Osteocyte (in vitro differentiated cells): ENCODE results near the gene CEP170B. TPM values are rescaled to one million over a fixed set of nuclear protein-coding genes. Genes with fewer than 3 reads are reported as not detected.
"Not testable (repeated sequence)": the region's sequence is repeated elsewhere in the genome, so short reads cannot be mapped to it uniquely, and the experiment has no call there.

Experiments used
- DNase-seq: peaks from one replicate; pipeline ENCODE4 v3.0.0; 2021; ENCODE audit warnings: mixed read lengths; ENCODE audit not compliant: unreplicated experiment; ENCODE audit errors: extremely low spot score
- H3K27ac Mint-ChIP-seq: one replicate; pipeline ENCODE4 v1.8.0; 2021; ENCODE audit warnings: mild to moderate bottlenecking, mixed read lengths; ENCODE audit not compliant: unreplicated experiment
- H3K27me3 Mint-ChIP-seq: one replicate; pipeline ENCODE4 v1.8.0; 2021; ENCODE audit warnings: mixed read lengths; ENCODE audit not compliant: unreplicated experiment
- H3K36me3 Mint-ChIP-seq: one replicate; pipeline ENCODE4 v1.8.0; 2021; ENCODE audit warnings: mixed read lengths; ENCODE audit not compliant: unreplicated experiment
- H3K4me1 Mint-ChIP-seq: one replicate; pipeline ENCODE4 v1.8.0; 2021; ENCODE audit warnings: mixed read lengths; ENCODE audit not compliant: unreplicated experiment
- H3K4me3 Mint-ChIP-seq: one replicate; pipeline ENCODE4 v1.8.0; 2021; ENCODE audit warnings: mild to moderate bottlenecking, moderate library complexity, mixed read lengths; ENCODE audit not compliant: unreplicated experiment
- H3K9me3 Mint-ChIP-seq: one replicate; pipeline ENCODE4 v1.8.0; 2021; ENCODE audit warnings: mixed read lengths; ENCODE audit not compliant: unreplicated experiment
- total RNA-seq: library from RNA; stranded (reverse); gene quantifications from 2 replicates; pipeline ENCODE4 v1.2.1, GENCODE V29; 2021
- TF ChIP-seq, protein P1 (sequence below): fragments of 200-600 bp; sonication (generic); IDR thresholded peaks from 2 replicates; pipeline ENCODE4 v1.5.0; 2021; ENCODE audit warnings: antibody characterized with exemption, mild to moderate bottlenecking, moderate library complexity

Gene CEP170B
- total RNA-seq, 1 donor from 2014 or later: 26.4 TPM

DNA sequence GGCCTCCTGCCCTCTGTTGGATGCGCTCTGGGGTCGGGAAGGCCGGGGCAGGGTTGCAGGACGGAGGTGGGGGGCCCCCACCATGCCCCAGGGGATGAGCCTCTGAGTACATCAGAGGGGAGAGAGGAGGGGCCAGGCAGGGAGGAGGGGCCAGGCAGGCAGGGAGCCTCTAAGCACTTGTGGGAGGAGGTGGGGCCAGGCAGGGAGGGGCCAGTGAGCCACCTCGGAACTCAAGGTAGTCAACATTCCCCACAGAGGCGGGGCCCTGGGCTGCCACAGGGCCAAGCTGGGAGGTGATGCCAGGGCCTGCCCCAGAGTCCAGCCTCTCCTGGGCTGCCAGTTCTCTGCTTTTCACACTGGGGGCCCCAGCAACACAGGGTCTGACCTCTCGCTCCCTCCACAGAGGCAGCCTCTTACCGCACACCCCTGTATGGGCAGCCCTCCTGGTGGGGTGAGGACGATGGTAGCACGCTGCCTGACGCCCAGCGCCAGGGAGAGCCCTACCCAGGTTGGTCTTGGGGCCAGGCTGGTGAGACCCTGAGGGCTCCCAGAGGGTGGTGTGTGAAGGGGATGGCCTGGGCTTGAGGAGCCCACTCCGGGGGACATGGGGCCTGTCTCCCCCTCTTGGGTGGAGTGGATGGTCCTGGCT is 17.4 kb downstream of the CEP170B start:
- no peak for DNase-seq
- peaks cover 3% of the 10 kb centered on the region for H3K4me1 Mint-ChIP-seq
- no peak overlapping the region for H3K27ac Mint-ChIP-seq
- no peak overlapping the region for H3K4me3 Mint-ChIP-seq
- H3K9me3 Mint-ChIP-seq: no peaks in the 10 kb centered on the region
- TF ChIP-seq, protein P1, sequence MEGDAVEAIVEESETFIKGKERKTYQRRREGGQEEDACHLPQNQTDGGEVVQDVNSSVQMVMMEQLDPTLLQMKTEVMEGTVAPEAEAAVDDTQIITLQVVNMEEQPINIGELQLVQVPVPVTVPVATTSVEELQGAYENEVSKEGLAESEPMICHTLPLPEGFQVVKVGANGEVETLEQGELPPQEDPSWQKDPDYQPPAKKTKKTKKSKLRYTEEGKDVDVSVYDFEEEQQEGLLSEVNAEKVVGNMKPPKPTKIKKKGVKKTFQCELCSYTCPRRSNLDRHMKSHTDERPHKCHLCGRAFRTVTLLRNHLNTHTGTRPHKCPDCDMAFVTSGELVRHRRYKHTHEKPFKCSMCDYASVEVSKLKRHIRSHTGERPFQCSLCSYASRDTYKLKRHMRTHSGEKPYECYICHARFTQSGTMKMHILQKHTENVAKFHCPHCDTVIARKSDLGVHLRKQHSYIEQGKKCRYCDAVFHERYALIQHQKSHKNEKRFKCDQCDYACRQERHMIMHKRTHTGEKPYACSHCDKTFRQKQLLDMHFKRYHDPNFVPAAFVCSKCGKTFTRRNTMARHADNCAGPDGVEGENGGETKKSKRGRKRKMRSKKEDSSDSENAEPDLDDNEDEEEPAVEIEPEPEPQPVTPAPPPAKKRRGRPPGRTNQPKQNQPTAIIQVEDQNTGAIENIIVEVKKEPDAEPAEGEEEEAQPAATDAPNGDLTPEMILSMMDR: no peak
- H3K27me3 Mint-ChIP-seq: no peaks in the 10 kb centered on the region
- peaks cover 4% of the 10 kb centered on the region for H3K36me3 Mint-ChIP-seq

DNA sequence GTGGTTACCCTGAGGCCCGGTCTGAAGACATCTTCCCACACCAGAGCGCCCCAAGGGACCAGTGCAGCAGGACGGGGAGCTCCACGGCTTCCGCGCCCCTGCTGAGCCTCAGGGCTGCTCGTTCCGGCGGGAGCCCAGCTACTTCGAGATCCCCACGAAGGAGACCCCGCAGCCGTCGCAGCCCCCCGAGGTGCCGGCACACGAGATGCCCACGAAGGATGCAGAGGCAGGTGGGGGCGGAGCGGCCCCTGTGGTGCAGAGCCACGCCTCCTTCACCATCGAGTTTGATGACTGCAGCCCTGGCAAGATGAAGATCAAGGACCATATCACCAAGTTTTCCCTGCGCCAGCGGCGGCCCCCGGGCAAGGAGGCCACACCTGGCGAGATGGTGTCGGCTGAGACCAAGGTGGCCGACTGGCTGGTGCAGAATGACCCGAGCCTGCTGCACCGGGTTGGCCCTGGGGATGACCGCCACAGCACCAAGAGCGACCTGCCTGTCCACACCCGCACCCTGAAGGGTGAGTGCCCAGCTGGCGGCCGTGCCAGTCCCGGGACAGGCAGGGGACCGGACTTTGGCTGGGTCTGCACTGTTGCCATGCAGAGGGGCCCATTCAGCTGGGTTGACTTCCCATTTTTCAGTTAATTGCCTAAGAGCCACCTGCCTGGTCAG is 18.1 kb downstream of the CEP170B start:
- peaks cover 3% of the 10 kb centered on the region for H3K4me1 Mint-ChIP-seq

DNA sequence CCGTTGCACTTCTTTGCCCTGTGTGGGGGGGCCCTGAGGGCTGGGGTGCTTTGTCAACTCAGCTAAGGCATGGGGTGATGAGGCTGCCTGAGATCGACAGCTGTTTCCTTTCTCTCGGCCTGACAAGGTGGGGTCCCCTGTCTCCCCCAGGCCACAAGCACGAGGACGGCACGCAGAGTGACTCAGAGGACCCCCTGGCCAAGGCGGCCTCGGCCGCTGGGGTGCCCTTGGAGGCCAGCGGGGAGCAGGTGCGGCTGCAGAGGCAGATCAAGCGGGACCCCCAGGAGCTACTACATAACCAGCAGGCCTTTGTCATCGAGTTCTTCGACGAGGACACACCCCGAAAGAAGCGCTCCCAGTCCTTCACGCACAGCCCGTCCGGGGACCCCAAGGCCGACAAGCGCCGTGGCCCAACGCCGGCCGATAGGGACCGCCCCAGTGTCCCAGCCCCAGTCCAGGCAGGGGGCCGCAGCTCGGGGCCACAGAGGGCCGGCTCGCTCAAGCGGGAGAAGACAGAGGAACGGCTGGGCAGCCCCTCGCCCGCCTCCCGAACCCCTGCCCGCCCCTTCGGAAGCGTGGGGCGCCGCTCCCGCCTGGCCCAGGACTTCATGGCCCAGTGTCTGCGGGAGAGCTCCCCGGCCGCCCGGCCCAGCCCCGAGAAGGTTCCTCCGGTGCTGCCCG is 18.8 kb downstream of the CEP170B start:
- no peak for DNase-seq
- no peak overlapping the region for H3K27ac Mint-ChIP-seq
- peaks cover 4% of the 10 kb centered on the region for H3K36me3 Mint-ChIP-seq
- H3K4me3 Mint-ChIP-seq: no peak overlapping the region
- H3K27me3 Mint-ChIP-seq: no peaks in the 10 kb centered on the region
- TF ChIP-seq, protein P1: no peak
- peaks cover 3% of the 10 kb centered on the region for H3K4me1 Mint-ChIP-seq
- H3K9me3 Mint-ChIP-seq: no peaks in the 10 kb centered on the region

More for the DNA sequence above, 18.1 kb downstream of the CEP170B start:
- Mint-ChIP-seq H3K36me3 (peaks cover 4% of the 10 kb centered on the region), H3K27ac (no peak overlapping the region), H3K27me3 (no peaks in the 10 kb centered on the region), H3K4me3 (no peak overlapping the region), H3K9me3 (no peaks in the 10 kb centered on the region)
- TF ChIP-seq, protein P1: no peak
- DNase-seq: no peak

DNA sequence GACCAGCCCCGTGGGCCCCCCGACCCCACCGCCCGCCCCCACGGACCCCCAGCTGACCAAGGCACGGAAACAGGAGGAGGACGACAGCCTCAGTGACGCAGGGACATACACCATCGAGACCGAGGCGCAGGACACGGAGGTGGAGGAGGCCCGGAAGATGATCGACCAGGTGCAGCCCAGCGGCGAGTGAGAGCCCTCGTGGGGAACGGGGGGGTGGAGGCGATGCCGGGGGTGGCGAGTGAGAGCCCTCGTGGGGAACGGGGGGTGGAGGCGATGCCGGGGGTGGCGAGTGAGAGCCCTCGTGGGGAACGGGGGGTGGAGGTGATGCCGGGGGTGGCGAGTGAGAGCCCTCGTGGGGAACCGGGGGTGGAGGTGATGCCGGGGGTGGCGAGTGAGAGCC is 19.3 kb downstream of the CEP170B start:
- H3K27ac Mint-ChIP-seq, H3K4me3 Mint-ChIP-seq, H3K9me3 Mint-ChIP-seq, H3K27me3 Mint-ChIP-seq, DNase-seq, H3K36me3 Mint-ChIP-seq, H3K4me1 Mint-ChIP-seq: not testable (repeated sequence)

DNA sequence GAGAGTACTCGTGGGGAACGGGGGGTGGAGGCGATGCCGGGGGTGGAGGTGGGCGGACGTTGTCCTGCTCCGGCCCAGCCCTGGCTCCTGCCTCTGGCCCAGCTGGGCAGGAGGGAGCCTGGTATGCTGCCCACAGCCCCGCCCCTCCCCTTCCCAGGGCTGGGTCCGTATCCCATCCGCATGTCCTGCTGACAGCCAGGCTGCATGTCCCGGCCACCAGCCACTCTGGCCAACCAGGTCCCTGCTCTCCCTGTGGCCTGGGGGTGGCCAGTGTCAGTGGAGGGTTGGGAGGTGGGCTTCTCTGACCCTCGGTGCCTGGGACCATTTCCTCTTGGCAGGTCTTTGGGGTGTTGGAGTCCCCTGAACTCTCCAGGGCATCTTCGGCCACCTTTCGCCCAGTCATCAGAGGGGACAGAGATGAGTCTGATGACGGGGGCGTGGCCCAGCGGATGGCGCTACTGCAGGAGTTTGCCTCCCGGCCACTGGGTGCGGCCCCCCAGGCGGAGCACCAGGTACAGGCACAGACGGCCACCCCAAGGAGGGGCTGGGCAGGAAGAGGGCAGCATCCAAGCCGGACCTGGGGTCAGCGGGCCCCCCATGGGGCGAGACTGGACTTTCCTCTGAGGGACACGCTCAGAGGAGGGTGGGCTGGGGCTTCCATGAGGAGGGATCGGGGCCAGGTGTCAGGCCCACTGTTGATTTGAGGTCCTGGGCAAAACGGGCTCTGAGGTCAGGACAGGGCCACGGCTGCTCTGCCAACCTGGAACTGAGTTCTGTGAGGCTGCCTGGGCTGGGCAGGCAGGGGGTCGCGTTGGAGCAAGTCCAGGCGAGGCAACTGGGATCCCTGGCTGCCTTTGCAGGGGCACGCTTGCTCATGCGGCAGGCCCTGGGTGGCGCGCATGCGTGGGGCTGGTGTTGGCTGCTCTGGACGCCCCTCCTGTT is 20.2 kb downstream of the CEP170B start:
- no peak for DNase-seq
- Mint-ChIP-seq H3K4me1 (peaks cover 3% of the 10 kb centered on the region), H3K27me3 (no peaks in the 10 kb centered on the region), H3K9me3 (no peaks in the 10 kb centered on the region), H3K4me3 (no peak overlapping the region), H3K27ac (no peak overlapping the region), H3K36me3 (peaks cover 8% of the 10 kb centered on the region)
- TF ChIP-seq, protein P1: no peak
